ENCODE data around the gene NF2.

DNA sequence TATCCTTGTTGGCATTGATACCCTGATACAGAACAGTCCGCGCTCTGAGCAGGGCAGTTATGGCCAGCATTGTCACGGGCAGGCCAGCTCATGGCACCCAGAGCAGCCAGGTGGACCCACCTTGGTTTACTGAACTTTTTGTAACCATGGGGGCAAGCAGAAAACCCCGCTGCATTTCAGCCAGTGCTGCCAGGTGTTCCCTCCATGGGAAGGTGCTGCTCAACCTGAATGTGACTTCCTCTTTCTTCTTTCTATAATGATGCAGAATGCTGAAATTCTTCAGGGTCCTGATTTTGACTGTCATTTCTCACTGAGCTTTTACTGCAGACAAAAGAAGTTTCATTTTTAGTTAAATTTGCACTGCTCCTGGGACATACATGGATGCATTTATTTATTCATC, 80.8 kb downstream of the NF2 start:
- TF ChIP-seq POLR2A (IDR thresholded peaks at IDR 0.05) (no peak), CTCF (IDR thresholded peaks at IDR 0.05) (no peak)
